Activated T-helper 1 cell treated with Interleukin-2 at 50 U/mL for 16 hours (primary cell): Measurements from ENCODE around the gene ZNF521.

ENCODE experiments used
- DNase-seq: peaks from one replicate; pipeline ENCODE4 v3.0.0-alpha.2; 2020; ENCODE audit warnings: low read depth

ZNF521 gene

DNA sequence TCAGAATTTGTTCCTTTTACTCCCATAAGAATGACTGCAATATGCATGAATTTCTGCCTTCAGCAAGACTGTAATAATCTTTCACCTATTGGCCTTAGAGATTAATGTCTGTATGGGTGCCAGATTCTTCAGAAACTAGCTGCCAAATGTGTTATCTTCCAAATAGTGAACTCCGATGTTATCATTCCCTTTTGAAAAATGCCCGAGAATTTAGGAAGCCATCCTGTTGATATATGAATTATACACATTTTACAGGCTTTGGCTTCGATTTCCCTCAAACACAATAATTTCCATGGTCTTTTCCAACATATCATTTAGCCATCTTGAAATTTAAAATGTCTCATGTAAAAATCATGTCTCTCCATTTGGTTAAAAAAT lies 101.5 kb downstream of the ZNF521 start:
- DNase-seq = no peak

DNA sequence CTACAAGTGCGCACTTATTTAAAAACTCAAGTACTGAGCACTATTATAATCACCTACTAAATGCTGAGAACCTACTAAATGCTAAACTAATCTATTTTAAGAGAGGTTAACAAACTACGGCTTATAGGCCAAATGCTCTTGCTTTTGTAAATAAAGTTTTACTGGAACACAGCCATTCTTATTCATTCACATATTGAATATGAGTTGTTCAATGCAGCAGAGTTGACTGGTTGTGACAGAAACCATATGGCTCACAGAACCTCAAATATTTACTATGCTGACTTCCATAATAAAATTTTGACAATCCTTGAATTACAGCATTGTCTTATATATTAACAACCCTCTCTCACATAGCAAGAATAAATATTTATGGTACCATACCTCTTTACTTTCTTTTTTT lies 103.2 kb downstream of the ZNF521 start:
- no peak for DNase-seq

DNA sequence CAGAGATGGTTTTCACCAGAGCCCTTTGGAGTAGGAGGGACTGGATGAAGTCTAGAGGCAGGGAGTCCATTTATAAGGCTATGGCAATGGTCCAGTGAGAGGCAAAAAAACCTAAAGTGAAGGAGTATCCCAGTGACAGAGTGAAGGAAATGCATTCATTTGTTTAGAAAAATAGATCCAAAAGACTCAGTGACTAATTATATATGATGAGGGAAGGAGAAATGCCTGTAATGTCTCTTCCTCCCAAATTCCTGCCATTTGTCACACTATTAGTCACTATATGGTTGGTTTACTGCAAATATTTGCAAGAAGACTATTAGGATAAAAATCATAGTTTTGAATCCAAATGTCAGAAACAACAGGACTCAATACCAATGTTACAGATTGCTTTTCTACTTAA lies 104.2 kb downstream of the ZNF521 start:
- no peak for DNase-seq

DNA sequence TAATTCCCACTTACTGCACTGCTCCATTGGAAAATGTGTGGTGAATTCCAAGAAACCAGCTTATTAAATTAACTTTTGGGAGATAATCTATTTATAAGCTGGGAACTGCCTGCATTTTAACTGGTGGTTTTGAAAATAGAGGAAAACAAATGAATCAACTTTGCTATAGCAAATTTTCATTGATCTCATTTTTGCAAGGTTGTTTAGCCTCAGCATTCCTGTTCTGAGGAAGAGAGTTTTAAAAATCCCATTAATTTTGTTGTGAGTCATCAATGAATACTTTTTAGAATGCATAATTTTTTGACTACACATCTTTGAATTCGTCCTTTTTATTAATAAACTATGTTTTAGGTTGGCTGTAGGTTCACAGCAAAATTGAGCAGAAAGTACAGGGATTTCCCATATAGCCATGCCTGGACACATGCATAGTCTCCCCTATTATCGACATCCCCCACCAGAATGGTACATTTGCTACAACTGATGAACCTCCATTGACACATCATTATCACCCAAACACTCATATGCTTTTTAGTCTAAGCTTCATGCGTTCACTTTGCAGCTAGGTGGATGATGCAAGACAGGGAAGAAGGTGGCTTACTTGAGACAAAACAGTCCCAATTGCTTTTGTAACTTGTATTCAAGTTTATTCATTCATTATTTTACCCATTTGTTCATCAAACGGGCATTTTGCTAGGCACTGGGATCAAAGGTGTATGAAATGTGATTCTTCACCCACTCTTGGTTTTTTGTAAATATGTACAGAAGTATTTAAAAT lies 106.9 kb downstream of the ZNF521 start:
- DNase-seq = no peak

DNA sequence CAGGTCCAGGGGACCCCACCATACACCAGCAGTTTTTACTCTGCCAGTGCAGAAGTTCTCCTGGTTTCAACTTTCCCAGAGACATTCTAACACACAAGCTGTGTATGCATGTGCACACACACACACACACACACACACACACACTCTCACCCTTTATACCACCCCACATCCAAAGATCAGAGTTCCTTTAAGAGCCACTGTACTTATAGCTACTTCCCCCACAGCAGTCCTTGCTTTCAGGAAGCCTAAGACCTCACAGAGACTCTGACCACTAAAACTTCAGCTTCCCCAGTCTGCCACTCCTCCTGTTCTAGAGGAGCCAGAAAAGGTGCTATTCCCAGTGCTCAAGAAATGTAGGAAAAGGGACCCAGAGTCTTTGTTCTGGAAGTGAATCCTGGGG lies 107.8 kb downstream of the ZNF521 start:
- DNase-seq = no peak

DNA sequence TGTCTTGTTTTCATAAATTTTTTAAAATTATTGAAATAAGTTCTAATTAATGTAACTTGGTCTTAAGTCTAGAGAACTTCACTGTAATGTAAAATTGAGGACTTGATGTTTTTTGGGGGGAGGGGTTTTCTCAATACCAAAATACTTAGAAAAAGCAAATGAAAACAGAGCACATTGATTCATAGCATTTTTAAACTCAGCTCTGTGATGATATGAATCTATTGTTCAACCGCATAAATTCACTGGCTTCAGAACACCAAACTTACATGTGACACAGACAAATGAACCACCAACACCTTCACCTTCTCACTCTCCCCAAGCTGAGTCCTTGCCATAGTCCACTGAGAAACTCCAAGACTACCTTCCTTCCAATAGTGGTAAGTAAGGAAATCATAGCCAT lies 108.2 kb downstream of the ZNF521 start:
- DNase-seq = no peak

DNA sequence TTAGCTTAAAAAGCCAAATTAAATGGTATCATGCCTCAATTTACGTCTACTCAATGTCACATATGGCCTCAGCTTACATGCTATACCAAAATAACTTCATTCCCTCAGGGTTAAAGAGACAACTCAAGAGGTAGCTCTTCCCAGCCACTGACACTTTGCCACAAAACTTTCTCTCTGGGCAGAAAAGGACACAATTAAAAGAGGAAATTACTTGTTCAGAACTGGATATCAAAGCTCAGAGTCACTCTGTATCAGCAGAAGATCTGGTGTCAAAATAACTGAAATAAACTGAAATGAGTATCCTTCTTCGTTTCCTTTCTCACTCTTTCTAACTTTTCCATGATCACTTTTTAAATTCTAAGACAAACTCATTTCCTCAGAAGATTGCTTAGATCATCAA lies 108.7 kb downstream of the ZNF521 start:
- no peak for DNase-seq

DNA sequence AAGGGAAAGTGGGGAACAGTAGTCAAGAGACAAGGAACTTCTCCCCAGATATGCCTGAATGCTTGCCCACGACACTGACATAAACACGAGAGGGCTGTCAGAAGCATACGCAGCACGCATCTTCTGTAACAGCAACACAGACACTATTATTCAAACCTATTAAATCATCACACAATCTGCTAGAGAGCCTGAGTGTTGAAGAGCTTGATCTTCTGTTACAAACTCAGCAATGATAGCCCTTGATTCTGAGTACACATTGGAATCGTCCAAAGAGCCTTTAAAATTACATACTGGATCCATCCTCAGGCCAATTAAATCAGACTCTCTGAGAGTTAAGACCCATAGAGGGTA lies 111.6 kb downstream of the ZNF521 start:
- DNase-seq = no peak

DNA sequence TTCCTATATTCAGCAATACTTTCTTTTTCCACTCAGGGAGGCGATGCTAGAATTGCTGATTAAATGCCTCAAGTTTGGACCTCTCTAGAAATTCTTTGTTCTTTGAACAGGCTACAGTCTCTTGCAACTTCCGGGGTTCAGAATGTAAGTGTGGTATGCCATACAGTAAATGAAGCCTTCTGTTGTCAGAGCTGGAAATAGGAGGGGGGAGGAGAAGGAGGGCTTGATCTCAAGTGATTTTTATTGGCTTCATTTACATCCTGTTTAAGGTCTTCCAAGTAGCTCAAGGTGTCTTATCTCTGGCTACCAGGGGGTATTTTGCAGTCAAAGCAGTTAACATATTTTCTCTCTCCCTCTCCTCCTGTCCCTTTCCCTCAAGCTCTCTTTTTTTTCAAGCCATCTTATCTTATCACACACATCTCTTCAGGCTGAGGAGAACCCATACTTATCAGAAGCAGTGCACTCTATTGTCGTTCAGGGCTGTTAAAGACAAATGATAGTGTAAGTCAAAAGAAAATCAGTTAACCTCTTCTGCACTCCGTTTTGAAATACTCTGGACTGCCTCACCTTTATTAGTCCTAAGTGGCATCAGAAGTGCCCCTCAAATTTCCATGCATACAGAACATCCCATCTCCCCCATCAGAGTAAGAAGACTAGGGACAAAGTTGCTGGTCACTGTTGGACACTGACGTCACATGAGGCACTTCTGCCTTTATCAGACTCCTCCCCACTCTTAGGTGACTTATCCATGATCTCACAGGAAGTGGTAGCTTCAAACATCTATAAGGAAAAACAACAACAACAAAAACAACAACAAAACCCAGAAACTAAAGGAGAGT lies 112.2 kb downstream of the ZNF521 start:
- DNase-seq = no peak

DNA sequence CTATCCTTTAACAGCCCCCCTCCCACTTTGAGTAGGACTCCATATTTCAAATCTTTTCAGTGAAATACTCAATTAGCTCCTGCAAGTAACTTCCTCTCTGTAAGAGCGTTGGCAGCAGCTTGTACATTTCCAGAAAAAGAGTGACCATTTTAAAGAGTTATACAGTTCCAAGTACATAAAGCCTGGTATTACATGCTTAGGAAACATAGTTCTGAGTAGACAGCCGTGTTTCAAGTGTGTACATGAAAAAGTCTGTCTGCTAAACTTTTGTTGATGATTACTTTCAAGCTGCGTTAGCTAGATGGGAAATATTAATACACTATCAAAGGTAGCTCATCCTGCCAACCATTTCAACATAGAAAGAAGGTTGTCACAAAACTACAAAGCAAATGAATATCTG lies 112.8 kb downstream of the ZNF521 start:
- DNase-seq = no peak

DNA sequence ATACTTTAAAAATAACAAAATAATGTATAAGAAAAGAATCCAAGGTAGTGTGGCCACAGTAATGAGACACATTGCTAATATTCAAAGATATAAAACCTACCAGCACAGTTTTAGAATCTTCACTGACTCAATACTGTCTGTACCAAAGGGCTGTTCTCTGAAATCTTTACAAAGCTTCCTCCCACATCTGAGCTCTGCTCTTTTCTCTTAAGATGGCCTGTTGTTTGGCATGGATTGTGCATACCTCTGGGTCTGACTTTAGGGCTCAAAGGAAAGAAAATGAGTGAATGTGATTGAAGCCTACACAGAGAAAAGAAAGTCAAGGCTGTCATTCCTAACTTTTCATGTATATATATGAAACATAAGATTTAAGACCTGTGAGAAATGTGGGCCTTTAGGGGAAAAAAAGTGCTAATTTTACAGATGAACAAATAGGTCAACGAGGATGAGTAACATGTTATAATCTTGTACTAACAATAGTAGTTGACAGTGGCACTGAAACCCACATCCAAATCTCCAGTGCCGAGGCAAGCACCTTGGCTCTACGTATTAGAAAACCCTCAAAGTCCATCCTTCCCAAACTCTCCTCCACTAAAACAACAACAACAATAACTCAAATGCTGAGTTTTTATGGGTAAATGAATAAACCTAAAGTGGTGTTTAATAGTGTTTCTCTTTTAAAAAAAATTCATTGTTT lies 114.2 kb downstream of the ZNF521 start:
- DNase-seq = no peak

DNA sequence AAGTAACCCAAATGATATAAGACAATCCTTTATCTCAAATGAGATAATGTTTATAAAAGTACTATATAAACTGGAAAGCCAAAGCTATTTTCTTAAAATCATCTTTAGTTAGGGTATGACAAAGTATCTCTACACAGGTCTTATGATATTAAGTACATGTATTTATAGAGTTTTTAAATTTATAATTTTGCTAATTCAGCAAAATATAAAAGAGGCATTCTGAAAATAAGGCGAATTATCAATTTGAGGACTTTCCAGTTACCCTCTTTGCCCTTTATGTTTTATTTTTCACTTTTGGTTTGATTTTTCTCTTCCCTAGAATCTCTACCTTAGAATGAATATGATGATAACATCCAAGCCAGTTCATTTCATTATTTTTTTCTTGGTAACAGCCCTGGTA lies 115.2 kb downstream of the ZNF521 start:
- DNase-seq = no peak

DNA sequence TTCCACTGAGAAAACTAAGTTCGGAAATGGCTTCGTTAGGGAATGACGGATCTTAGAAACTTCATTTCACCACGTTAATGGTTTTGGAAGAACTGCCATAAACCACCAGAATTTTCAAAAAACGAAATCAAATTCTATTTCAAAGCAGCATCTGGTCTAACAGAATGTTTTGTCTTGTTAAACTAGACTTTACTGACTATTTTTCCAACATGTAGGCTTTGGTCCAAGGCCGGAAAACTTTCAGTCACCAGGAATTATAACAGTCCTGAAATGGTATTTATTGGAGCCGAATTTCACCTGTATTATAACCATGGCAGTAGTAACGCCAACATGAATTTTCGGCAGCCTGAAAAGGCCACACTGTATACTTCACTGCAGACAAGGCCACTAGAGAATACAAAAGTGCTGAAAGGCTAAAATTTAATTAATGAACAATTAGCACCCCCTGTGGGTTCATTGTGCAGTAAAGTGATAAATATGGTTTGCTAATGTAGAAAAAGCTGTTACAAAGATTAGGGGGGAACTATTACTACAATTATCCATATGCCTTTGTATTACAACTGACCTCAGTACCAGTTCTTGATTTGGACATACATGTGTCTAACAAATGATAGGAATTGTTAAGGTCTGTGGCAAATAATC lies 116.4 kb downstream of the ZNF521 start:
- no peak for DNase-seq

DNA sequence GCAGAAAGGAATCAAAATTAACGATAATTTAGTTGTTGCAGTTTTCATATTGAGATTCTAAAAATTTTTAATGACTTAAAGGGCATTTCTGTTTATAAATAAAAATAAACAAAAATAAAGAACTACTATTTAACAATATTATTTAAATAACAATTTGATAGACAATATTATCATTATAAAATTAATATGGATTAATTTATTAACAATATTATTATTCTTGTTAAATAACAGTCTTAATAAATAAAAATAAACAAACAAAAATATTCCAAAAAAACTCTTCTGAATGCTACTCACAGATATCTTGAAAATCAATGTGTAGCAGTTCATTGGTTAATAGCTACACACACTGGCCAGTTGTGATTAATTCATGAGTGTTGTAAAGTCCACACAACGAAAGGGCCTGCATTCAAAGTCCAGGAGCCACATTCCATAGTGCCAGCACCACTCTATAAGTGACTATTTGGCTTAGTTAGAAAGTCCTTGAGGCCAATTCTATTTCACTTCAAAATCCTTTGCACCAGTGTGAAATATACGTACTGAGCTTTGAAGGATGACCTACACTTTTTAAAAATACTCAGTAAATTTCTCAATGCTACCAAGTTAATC lies 117.1 kb downstream of the ZNF521 start:
- no peak for DNase-seq

DNA sequence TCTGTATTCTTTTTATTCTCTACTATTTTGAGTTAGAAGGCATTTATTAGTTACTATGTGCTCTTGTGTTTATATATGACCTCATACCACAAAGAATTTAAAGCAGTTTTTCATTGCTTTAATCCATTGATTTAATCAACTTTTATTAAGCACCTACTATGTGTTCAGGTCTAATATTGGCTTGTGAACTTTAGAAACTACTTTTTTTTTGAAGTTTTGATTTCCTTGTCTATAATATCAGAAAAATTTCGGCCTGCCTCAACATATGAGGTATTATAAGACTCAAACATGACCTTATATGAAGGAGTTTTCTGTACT lies 117.7 kb downstream of the ZNF521 start:
- no peak for DNase-seq

DNA sequence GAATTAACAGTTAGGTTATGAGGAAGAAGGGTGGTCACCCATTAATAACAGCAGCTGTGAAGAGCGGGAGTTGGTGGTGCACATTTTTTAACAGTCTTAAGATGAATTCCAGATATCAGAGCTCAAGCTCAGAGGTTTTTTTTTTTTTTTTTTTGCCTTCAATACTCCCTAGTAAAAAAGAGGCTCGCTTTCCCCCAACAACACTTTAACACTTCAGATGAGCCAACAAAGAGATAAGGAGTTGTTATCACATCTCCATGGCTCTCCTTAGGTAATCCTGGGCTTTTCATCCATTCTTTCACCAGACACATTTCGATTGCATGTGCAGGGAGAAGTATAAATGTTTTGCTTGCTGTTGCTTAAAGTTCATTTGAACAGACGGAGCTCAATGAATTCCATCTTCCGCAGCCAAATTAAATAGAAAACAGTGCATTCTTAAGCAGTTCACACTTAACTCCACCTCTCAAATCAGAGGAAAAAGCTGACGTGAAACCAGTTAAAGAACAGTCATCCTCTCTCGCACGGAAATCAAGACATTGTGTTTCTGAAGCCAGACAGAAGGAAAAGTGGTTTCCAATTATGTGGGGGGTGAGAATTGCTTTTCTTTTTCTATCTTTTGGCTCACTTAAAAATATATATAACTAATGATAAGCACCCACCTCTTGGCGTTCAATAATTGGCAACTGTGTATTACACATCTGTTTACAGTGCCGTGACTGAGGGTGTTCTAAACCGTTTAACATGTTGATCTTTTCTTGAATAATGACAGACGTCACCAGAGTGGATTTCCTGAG lies 118.2 kb downstream of the ZNF521 start:
- no peak for DNase-seq

DNA sequence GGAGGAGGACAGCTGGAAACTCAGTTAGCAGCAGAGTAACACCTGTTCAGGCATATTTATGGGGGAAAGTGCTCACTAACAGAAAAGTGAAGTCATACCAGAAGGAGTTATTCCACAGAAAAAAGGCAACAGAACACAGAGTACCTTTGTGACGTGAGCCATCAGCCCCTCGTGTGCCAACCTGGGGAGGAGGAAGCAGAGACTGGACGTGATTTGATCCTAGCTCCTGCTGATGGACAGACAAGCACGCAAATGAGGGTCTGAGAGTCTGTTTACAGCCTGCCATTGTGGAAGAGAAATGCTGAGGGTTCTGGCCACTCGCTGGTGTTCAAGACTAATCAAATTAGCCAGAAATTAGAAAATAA lies 120.7 kb downstream of the ZNF521 start:
- no peak for DNase-seq

DNA sequence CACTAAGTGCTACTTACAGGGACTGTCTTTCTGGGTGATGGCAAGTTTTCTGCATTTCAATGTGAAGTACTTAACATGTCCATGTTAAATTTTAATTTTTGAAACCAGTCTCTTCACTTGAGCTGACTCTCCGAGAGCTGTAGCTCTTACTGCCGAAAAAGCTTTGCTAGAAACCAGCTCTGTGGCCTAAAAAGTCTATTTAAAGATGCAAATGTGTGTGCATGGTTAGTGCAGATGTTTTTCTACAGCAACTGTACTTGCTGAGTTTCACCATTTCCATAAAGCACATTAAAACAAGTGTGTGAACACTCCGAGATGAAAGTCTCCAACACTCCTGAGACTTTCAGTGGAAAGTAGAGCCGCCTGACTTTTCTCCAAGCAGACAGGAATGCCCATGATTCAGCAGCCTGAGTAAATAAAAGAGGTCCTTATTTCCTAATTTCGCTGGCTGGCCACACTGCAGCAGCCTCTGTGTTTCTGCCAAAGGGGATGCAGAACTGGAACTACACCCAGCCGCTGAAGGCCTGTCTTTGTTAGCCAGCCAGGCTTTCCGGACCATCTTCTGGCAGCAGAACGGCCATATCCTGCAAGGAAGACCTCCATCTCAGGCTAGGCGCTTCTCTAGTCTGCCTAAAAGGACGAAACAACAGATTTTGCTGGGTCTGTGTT lies 121.2 kb downstream of the ZNF521 start:
- no peak for DNase-seq

DNA sequence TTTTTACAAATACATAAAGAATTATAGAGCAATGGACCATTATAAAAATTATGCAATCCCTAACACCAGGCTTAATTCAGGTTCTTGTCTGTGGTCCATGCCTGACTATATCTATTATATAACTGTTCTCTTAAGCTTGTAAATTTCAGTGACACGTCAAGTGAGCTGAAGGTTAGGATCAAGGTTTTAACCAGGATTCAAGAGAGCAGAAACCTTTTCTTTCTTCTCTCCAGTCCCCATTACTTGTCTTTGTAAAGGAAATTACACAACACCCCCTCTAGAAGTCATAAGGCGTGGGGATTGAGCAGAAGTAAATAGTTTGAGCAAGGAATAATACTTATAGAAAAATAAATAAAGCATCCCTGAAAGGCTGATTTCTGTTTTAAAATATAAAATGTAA lies 122.0 kb downstream of the ZNF521 start:
- DNase-seq = no peak

DNA sequence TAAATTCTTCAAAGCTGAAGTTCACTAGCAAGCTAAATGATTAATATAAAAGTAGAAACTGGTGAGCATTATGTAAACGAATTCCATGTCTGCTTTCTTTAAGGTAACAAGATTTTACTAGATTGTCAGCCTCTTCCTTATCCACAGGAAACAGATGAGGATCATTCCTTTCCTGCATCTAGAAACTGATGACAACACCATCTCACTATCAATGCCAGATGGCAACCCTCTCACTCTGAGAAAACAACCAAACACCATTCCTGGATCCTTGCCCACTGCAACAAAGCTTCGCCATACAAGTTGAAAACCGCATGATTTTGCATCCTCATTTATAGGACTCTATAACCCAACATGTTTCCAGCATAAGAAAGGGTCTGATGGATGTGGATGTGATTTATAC lies 122.9 kb downstream of the ZNF521 start:
- DNase-seq = no peak

DNA sequence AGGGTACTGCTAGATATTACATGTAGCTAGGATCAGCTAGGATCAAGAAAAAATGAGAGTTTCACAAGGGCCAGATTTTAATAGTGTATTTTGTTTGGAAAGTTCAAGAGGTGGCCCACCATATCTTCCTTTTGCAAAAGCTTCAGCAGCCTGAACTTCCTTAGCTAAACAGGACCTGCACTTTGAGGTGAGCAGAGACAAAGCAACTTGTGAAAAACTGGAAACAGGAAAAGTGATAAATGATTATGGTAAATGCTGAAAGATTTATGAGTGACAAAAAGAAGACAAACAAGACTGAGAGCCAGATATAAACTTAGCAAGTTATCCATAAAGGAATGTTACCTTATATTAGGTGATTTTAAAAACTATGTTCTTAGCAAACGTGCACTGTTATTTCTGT lies 123.6 kb downstream of the ZNF521 start:
- no peak for DNase-seq
